ENCODE data around the gene EEF1A2. TPM values are rescaled to one million over a fixed set of nuclear protein-coding genes. Genes with fewer than 3 reads are reported as not detected.
A peak's percentile ranks its signal among the peaks of the same experiment; 100 is the strongest.
"Not testable (repeated sequence)": the region's sequence is repeated elsewhere in the genome, so short reads cannot be mapped to it uniquely, and the experiment has no call there.

Gene EEF1A2
- total and polyA plus RNA-seq, 4 experiments from 2014 or later: 0.36 to 0.81 TPM; not detected in 2

GRCh38 chr20:63484651-63485403 is 14.1 kb downstream of the EEF1A2 start:
- CTCF ChIA-PET (ENCODE audit: partially characterized antibody): no interaction called here
- POLR2A ChIA-PET (ENCODE audit: partially characterized antibody): interaction anchor here (0.6 kb wide), 1 partner anchor 36 kb away, joined by 3 read pairs; the partner anchor contains the start of gene PPDPF
- Histone ChIP-seq H3K36me3 (ENCODE audit: insufficient read depth, low read length) (no peaks in the 10 kb centered on the region), H3K4me3 (ENCODE audit: low read length in 2 of 2) (no peak overlapping the region), H3K27ac (ENCODE audit: low read depth, low read length) (no peak overlapping the region), H3K9me3 (ENCODE audit: control insufficient read depth in 1 of 2, low read length in 2 of 2) (no peaks in the 10 kb centered on the region), H3K27me3 (ENCODE audit: insufficient read depth, low read length) (peaks cover 7% of the 10 kb centered on the region), H3K4me1 (ENCODE audit: insufficient read depth, low read length) (no peaks in the 10 kb centered on the region)
- Mint-ChIP-seq H3K4me1 (peaks cover 0 to 4% (median 3%) of the 10 kb centered on the region in 4 donors), H3K36me3 (no peaks in the 10 kb centered on the region), H3K27ac (no peak overlapping the region), H3K27me3 (peaks cover 22 to 26% of the 10 kb centered on the region in 2 donors), H3K9me3 (peaks cover 0 to 2% (median 0%) of the 10 kb centered on the region in 8 donors), H3K4me3 (no peak overlapping the region)
- no peak for DNase-seq
- intact Hi-C loops (cut with micrococcal nuclease): no loop called here

- Mint-ChIP-seq H3K27me3 (peaks cover 20% of the 10 kb centered on the region in 2 donors), H3K36me3 (no peaks in the 10 kb centered on the region), H3K4me3 (no peak overlapping the region), H3K9me3 (peaks cover 0 to 2% (median 0%) of the 10 kb centered on the region in 8 donors), H3K27ac (no peak overlapping the region), H3K4me1 (peaks cover 0 to 4% (median 3%) of the 10 kb centered on the region in 4 donors)
- Histone ChIP-seq H3K4me1 (ENCODE audit: insufficient read depth, low read length) (no peaks in the 10 kb centered on the region), H3K4me3 (ENCODE audit: low read length in 2 of 2) (no peak overlapping the region), H3K9me3 (ENCODE audit: control insufficient read depth in 1 of 2, low read length in 2 of 2) (no peaks in the 10 kb centered on the region), H3K27me3 (ENCODE audit: insufficient read depth, low read length) (peaks cover 7% of the 10 kb centered on the region), H3K27ac (ENCODE audit: low read depth, low read length) (no peak overlapping the region), H3K36me3 (ENCODE audit: insufficient read depth, low read length) (no peaks in the 10 kb centered on the region)
- ChIA-PET POLR2A (ENCODE audit: partially characterized antibody) (no interaction called here), CTCF (ENCODE audit: partially characterized antibody) (no interaction called here)
- no peak for DNase-seq
- intact Hi-C loops (cut with micrococcal nuclease): no loop called here
These were observed 14.6 kb downstream of the EEF1A2 start for GRCh38 chr20:63484236-63484635.

- no peaks in the 10 kb centered on the region for H3K4me1 ChIP-seq (ENCODE audit: insufficient read depth, low read length)
- intact Hi-C loops (cut with micrococcal nuclease): no loop called here
- Mint-ChIP-seq H3K27ac (no peak overlapping the region), H3K9me3 (peaks cover 0 to 2% (median 0%) of the 10 kb centered on the region in 8 donors), H3K4me3 (no peak overlapping the region), H3K4me1 (peaks cover 0 to 4% (median 3%) of the 10 kb centered on the region in 4 donors), H3K27me3 (peaks cover 20% of the 10 kb centered on the region in 2 donors), H3K36me3 (no peaks in the 10 kb centered on the region)
- peaks cover 7% of the 10 kb centered on the region for H3K27me3 ChIP-seq (ENCODE audit: insufficient read depth, low read length)
- CTCF ChIA-PET (ENCODE audit: partially characterized antibody): interaction anchor here (0.7 kb wide), 1 partner anchor 183 kb away, joined by 4 read pairs; no protein-coding TSS in a partner anchor
- no peaks in the 10 kb centered on the region for H3K9me3 ChIP-seq (ENCODE audit: control insufficient read depth in 1 of 2, low read length in 2 of 2)
- H3K27ac ChIP-seq (ENCODE audit: low read depth, low read length): no peak overlapping the region
- no peak for DNase-seq
- no peak overlapping the region for H3K4me3 ChIP-seq (ENCODE audit: low read length in 2 of 2)
- no peaks in the 10 kb centered on the region for H3K36me3 ChIP-seq (ENCODE audit: insufficient read depth, low read length)
- POLR2A ChIA-PET (ENCODE audit: partially characterized antibody): no interaction called here
These were observed 15.0 kb downstream of the EEF1A2 start for GRCh38 chr20:63483834-63484233.

- intact Hi-C loops (cut with micrococcal nuclease): no loop called here
These were observed 16.8 kb downstream of the EEF1A2 start for GRCh38 chr20:63482021-63482587.

GRCh38 chr20:63481503-63481902 is 17.4 kb downstream of the EEF1A2 start:
- Histone ChIP-seq H3K27ac (ENCODE audit: low read depth, low read length) (no peak overlapping the region), H3K4me3 (ENCODE audit: low read length in 2 of 2) (no peak overlapping the region), H3K4me1 (ENCODE audit: insufficient read depth, low read length) (no peaks in the 10 kb centered on the region), H3K36me3 (ENCODE audit: insufficient read depth, low read length) (no peaks in the 10 kb centered on the region), H3K27me3 (ENCODE audit: insufficient read depth, low read length) (peaks cover 3% of the 10 kb centered on the region), H3K9me3 (ENCODE audit: control insufficient read depth in 1 of 2, low read length in 2 of 2) (no peaks in the 10 kb centered on the region)
- ChIA-PET CTCF (ENCODE audit: partially characterized antibody) (interaction anchor here (1.6 kb wide), 1 partner anchor 15 kb away, joined by 5 read pairs; no protein-coding TSS in a partner anchor), POLR2A (ENCODE audit: partially characterized antibody) (no interaction called here)
- Mint-ChIP-seq H3K9me3 (peaks cover 0 to 2% (median 0%) of the 10 kb centered on the region in 8 donors), H3K27me3 (peaks cover 19 to 21% of the 10 kb centered on the region in 2 donors), H3K36me3 (no peaks in the 10 kb centered on the region), H3K4me1 (peaks cover 0 to 4% (median 3%) of the 10 kb centered on the region in 4 donors), H3K4me3 (no peak overlapping the region), H3K27ac (peak overlapping the region in 1 of 7 donors; percentile 7)
- no peak for DNase-seq
- intact Hi-C loops (cut with micrococcal nuclease): no loop called here

More at GRCh38 chr20:63482021-63482587, 16.8 kb downstream of the EEF1A2 start:
- Histone ChIP-seq H3K9me3 (ENCODE audit: control insufficient read depth in 1 of 2, low read length in 2 of 2) (no peaks in the 10 kb centered on the region), H3K4me1 (ENCODE audit: insufficient read depth, low read length) (no peaks in the 10 kb centered on the region), H3K4me3 (ENCODE audit: low read length in 2 of 2) (no peak overlapping the region), H3K36me3 (ENCODE audit: insufficient read depth, low read length) (no peaks in the 10 kb centered on the region), H3K27me3 (ENCODE audit: insufficient read depth, low read length) (peaks cover 3% of the 10 kb centered on the region), H3K27ac (ENCODE audit: low read depth, low read length) (no peak overlapping the region)
- no peaks in the 10 kb centered on the region for H3K36me3 Mint-ChIP-seq
- no peak for DNase-seq
- H3K9me3 Mint-ChIP-seq: peaks cover 0 to 2% (median 0%) of the 10 kb centered on the region in 8 donors
- H3K27me3 Mint-ChIP-seq: peaks cover 18 to 19% of the 10 kb centered on the region in 2 donors
- ChIA-PET CTCF (ENCODE audit: partially characterized antibody) (interaction anchor here (1.6 kb wide), 1 partner anchor 14 kb away, joined by 5 read pairs; no protein-coding TSS in a partner anchor), POLR2A (ENCODE audit: partially characterized antibody) (no interaction called here)
- H3K27ac Mint-ChIP-seq: no peak overlapping the region
- H3K4me1 Mint-ChIP-seq: peaks cover 0 to 4% (median 3%) of the 10 kb centered on the region in 4 donors
- H3K4me3 Mint-ChIP-seq: no peak overlapping the region

GRCh38 chr20:63479695-63480419 is 19.0 kb downstream of the EEF1A2 start:
- H3K4me3 ChIP-seq (ENCODE audit: low read length in 2 of 2); H3K27ac ChIP-seq (ENCODE audit: low read depth, low read length); POLR2A ChIA-PET (ENCODE audit: partially characterized antibody); intact Hi-C loops (cut with micrococcal nuclease); H3K27ac Mint-ChIP-seq; H3K9me3 ChIP-seq (ENCODE audit: control insufficient read depth in 1 of 2, low read length in 2 of 2); H3K4me1 Mint-ChIP-seq; CTCF ChIA-PET (ENCODE audit: partially characterized antibody); H3K4me1 ChIP-seq (ENCODE audit: insufficient read depth, low read length); H3K9me3 Mint-ChIP-seq; H3K27me3 ChIP-seq (ENCODE audit: insufficient read depth, low read length); DNase-seq; H3K36me3 ChIP-seq (ENCODE audit: insufficient read depth, low read length); H3K4me3 Mint-ChIP-seq; H3K36me3 Mint-ChIP-seq: not testable (repeated sequence)
- H3K27me3 Mint-ChIP-seq: peaks cover 24 to 25% of the 10 kb centered on the region in 2 donors

All from CD4-positive, alpha-beta memory T cell (primary cell).